Stimulated activated CD4-positive, alpha-beta T cell treated with anti-CD3 and anti-CD28 coated beads, TNF-alpha, amount 100 ng/mL, for 48 hours (primary cell): Measurements from ENCODE around the gene MICAL3.
"Not testable (repeated sequence)": the region's sequence is repeated elsewhere in the genome, so short reads cannot be mapped to it uniquely, and the experiment has no call there.

Experiments used
- DNase-seq, 3 donors: peaks; one replicate each; pipeline ENCODE4 v3.0.0-alpha.2; 2020; ENCODE audit warnings: low read depth in 3 of 3

MICAL3 gene

GRCh38 chr22:17888439-17888838 is 135.9 kb downstream of the MICAL3 start:
- DNase-seq: no peak

GRCh38 chr22:17884893-17885292 is 139.5 kb downstream of the MICAL3 start:
- no peak for DNase-seq

GRCh38 chr22:17884084-17884483 is 140.3 kb downstream of the MICAL3 start:
- DNase-seq: no peak

GRCh38 chr22:17883356-17883755 is 141.0 kb downstream of the MICAL3 start:
- DNase-seq: no peak

- no peak for DNase-seq
Observed at GRCh38 chr22:17882727-17883126, 141.6 kb downstream of the MICAL3 start.

- no peak for DNase-seq
Observed at GRCh38 chr22:17882162-17882561, 142.2 kb downstream of the MICAL3 start.

GRCh38 chr22:17881366-17881765 is 143.0 kb downstream of the MICAL3 start:
- no peak for DNase-seq

- no peak for DNase-seq
Observed at GRCh38 chr22:17880468-17880867, 143.9 kb downstream of the MICAL3 start.

- DNase-seq: no peak
Observed at GRCh38 chr22:17880020-17880419, 144.3 kb downstream of the MICAL3 start.

GRCh38 chr22:17878941-17879340 is 145.4 kb downstream of the MICAL3 start:
- DNase-seq: no peak

- DNase-seq: no peak
Observed at GRCh38 chr22:17878186-17878694, 146.1 kb downstream of the MICAL3 start.

GRCh38 chr22:17876878-17877855 is 147.2 kb downstream of the MICAL3 start:
- DNase-seq: not testable (repeated sequence)

- no peak for DNase-seq
Observed at GRCh38 chr22:17876306-17876831, 148.0 kb downstream of the MICAL3 start.

- DNase-seq: no peak
Observed at GRCh38 chr22:17875631-17876030, 148.7 kb downstream of the MICAL3 start.

- DNase-seq: no peak
Observed at GRCh38 chr22:17875156-17875555, 149.2 kb downstream of the MICAL3 start.

- no peak for DNase-seq
Observed at GRCh38 chr22:17874231-17874905, 150.0 kb downstream of the MICAL3 start.

- DNase-seq: no peak
Observed at GRCh38 chr22:17873804-17874203, 150.6 kb downstream of the MICAL3 start.

- no peak for DNase-seq
Observed at GRCh38 chr22:17873116-17873515, 151.2 kb downstream of the MICAL3 start.

- DNase-seq: no peak
Observed at GRCh38 chr22:17872471-17872870, 151.9 kb downstream of the MICAL3 start.

GRCh38 chr22:17871726-17872458 is 152.5 kb downstream of the MICAL3 start:
- DNase-seq: no peak

GRCh38 chr22:17870407-17870806 is 154.0 kb downstream of the MICAL3 start:
- no peak for DNase-seq
